GM18507 (cell line): Measurements from ENCODE around the gene HMG20B.
"Not testable (repeated sequence)": the region's sequence is repeated elsewhere in the genome, so short reads cannot be mapped to it uniquely, and the experiment has no call there.

Experiments used
- DNase-seq: peaks from one replicate; pipeline ENCODE4 v3.0.0; 2011; ENCODE audit warnings: low read depth; ENCODE audit not compliant: insufficient read length; ENCODE audit errors: extremely low spot score
- FAIRE-seq: peaks from 2 replicates; lab custom pipeline; 2011; peaks lifted over from hg19 to GRCh38; lab: Jason Lieb, UNC

HMG20B gene

GRCh38 chr19:3572855-3573161, at the start of gene HMG20B:
Gene HMG20B (plus strand): TSS chr19:3572944. CDS start chr19:3573310, 366 bp downstream.
- no peak for DNase-seq

GRCh38 chr19:3523361-3524077, 49.2 kb upstream of the HMG20B start:
- no peak for FAIRE-seq
- DNase-seq = no peak

More at GRCh38 chr19:3572855-3573161, at the start of gene HMG20B:
- no peak for FAIRE-seq

GRCh38 chr19:3524078-3524842, 48.5 kb upstream of the HMG20B start:
- DNase-seq (no peak), FAIRE-seq (no peak)

GRCh38 chr19:3524904-3525451, 47.8 kb upstream of the HMG20B start:
- no peak for FAIRE-seq

DNA sequence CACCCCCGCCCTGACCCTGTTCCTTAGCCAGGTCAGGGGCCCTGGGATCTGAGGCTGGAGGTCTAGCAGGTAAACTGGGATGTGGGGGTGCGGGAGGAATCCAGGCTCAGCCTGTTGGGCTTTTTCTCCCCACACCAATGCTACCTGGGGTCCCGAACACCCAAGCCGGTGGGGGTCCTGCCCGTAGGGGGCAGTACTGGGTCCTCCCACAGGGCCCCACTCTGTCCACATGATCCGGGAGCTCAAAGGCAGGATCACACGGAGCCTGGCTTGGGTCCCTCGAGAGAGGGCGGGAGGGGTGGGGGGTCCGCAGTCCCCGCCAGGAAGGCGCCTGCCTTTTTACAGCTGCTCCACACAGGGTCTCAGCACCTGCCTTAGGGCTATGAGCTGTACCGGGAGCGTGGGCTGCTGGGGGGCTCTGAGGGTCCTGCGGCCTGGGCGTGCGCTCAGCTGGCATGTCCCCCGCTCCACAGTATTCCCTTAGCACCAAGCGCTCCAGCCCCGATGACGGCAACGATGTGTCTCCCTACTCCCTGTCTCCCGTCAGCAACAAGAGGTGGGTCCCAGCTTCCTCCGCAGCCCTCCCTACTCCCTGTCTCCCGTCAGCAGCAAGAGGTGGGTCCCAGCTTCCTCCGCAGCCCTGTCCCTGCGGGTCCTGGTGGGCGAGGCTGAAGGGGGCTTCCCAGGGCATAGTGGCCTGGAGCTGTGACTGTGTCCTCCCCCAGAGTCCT, 46.1 kb upstream of the HMG20B start:
- no peak for FAIRE-seq
- no peak for DNase-seq

More at GRCh38 chr19:3524904-3525451, 47.8 kb upstream of the HMG20B start:
- no peak for DNase-seq

GRCh38 chr19:3527238-3527910, 45.4 kb upstream of the HMG20B start:
- FAIRE-seq (no peak), DNase-seq (no peak)

GRCh38 chr19:3528080-3528479, 44.7 kb upstream of the HMG20B start:
- FAIRE-seq = no peak
- no peak for DNase-seq

DNA sequence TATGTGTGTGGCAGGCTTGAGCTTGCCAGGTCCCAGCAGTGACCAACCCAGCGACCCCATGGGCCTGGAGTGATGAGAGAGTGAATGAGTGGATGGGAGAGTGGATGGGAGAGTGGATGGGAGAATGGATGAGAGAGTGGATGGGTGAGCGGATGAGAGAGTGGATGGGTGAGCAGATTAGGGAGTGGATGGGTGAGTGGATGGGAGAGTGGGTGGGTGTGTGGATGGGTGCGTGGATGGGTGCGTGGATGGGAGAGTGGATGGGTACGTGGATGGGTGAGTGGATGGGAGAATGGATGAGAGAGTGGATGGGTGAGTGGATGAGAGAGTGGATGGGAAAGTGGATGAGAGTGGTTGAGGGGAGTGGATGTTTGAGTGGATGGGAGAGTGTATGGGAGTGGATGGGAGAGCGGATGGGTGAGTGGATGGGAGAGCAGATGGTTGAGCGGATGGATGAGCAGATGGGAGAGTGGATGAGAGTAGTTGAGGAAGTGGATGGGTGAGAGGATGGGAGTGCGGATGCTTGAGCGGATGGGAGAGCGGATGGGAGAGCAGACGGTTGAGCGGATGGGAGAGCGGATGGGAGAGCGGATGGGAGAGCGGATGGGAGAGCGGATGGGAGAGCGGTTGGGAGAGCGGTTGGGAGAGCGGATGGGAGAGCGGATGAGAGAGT, 44.1 kb upstream of the HMG20B start:
- no peak for FAIRE-seq
- no peak for DNase-seq

- DNase-seq, FAIRE-seq: not testable (repeated sequence)
These were observed 43.4 kb upstream of the HMG20B start for GRCh38 chr19:3529299-3529698.

GRCh38 chr19:3530389-3530788, 42.4 kb upstream of the HMG20B start:
- FAIRE-seq (no peak), DNase-seq (no peak)

GRCh38 chr19:3531716-3532115, 41.0 kb upstream of the HMG20B start:
- no peak for DNase-seq

DNA sequence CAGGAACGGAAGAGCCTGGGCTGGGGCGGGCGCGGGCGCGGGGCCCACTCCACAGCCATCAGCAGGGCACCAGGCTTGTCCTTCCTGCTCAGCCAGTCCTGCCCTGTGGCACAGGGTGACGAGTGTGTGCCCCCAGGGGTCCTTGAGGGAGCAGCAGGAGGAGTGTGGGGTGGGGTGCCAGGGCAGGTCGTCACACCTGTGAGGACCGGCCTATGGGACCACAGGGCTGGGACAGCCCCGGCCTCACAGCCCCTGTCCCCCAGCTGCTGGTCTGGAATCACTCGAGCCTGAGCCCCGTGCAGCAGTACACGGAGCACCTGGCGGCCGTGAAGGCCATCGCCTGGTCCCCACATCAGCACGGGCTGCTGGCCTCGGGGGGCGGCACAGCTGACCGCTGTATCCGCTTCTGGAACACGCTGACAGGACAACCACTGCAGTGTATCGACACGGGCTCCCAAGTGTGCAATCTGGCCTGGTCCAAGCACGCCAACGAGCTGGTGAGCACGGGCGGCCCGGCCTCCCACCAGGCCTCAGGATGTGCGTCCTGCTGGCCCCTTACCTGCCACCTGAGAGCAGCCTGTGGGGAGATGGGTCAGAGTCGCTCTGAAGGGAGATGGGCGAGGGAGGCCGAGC, 40.5 kb upstream of the HMG20B start:
- FAIRE-seq = no peak

More at GRCh38 chr19:3531716-3532115, 41.0 kb upstream of the HMG20B start:
- no peak for FAIRE-seq

DNA sequence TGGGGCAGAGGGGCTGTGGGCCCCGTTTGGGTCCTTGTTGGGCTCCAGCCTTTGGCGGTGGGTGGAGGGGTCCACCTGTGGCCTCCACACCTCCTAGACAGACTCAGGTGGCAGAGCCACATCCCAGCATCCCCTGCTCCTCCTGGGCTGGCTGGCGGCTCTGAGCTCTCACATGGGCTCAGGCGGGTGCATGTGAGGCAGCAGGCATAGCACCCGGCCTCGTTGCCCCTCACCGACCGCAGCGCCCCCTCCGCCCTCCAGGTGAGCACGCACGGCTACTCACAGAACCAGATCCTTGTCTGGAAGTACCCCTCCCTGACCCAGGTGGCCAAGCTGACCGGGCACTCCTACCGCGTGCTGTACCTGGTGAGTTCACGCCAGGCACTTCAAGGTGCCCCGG, 39.7 kb upstream of the HMG20B start:
- DNase-seq (no peak), FAIRE-seq (no peak)

More for the DNA sequence above, 40.5 kb upstream of the HMG20B start:
- no peak for DNase-seq

- no peak for FAIRE-seq
- no peak for DNase-seq
These were observed 39.1 kb upstream of the HMG20B start for GRCh38 chr19:3533563-3534216.

DNA sequence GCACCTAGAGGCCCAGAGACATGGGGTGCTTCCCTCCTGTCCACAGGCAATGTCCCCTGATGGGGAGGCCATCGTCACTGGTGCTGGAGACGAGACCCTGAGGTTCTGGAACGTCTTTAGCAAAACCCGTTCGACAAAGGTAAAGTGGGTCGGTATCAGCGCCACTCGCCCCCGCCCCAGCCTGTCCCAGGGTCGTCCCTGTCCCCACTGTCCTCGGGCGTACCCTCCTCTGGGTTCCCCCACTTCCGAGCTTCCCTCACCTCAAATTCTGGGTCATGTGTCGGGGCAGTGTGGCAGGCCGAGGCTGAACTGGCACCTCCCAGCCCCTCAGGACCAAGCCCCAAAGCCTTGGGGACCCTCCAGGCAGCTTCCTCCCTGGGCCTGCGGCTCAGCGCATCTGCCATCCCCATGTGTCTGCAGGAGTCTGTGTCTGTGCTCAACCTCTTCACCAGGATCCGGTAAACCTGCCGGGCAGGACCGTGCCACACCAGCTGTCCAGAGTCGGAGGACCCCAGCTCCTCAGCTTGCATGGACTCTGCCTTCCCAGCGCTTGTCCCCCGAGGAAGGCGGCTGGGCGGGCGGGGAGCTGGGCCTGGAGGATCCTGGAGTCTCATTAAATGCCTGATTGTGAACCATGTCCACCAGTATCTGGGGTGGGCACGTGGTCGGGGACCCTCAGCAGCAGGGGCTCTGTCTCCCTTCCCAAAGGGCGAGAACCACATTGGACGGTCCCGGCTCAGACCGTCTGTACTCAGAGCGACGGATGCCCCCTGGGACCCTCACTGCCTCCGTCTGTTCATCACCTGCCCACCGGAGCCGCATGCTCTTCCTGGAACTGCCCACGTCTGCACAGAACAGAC, 38.1 kb upstream of the HMG20B start:
- FAIRE-seq = no peak

GRCh38 chr19:3535235-3535535, 37.6 kb upstream of the HMG20B start:
- DNase-seq (no peak), FAIRE-seq (no peak)

More for the DNA sequence above, 38.1 kb upstream of the HMG20B start:
- DNase-seq = no peak

DNA sequence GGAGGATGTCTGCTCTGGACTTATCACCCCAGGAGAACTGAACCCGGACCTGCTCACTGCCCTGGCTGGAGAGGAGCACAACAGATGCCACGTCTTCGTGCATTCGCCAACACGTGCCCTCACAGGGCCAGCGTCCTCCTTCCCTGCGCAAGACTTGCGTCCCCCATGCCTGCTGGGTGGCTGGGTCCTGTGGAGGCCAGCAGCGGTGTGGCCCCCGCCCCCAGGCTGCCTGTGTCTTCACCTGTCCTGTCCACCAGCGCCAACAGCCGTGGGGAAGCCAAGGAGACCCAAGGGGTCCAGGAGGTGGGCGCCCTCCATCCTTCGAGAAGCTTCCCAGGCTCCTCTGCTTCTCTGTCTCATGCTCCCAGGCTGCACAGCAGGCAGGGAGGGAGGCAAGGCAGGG, 37.2 kb upstream of the HMG20B start:
- no peak for FAIRE-seq
- no peak for DNase-seq
